HCT116 (cell line): Measurements from ENCODE around the gene VTN. TPM values are rescaled to one million over a fixed set of nuclear protein-coding genes. Genes with fewer than 3 reads are reported as not detected.
"Not testable (repeated sequence)": the region's sequence is repeated elsewhere in the genome, so short reads cannot be mapped to it uniquely, and the experiment has no call there.

Source experiments
- ATAC-seq: fragments of 200-7000 bp; cut with Tn5 transposase; 2 replicates; pipeline ENCODE4 v1.9.1; 2020; ENCODE audit warnings: mild to moderate bottlenecking, moderate library complexity
- BruUV-seq: library from RNA; stranded (reverse); fragments of 400-500 nt; replicated peaks from 2 replicates; lab custom pipeline; 2021; lab: Mats Ljungman, UMichigan
- CTCF ChIA-PET: fragments of 300-600 bp; sonication (Branson Sonifier 250); formaldehyde crosslinking; loops from one replicate; lab custom pipeline; 2021; ENCODE audit warnings: antibody characterized with exemption; lab: Charles Lee
- POLR2A ChIA-PET: fragments of 300-600, 350-600 bp; sonication (Branson Sonifier 250); formaldehyde crosslinking; loops from one replicate; lab custom pipeline; 2021; ENCODE audit warnings: antibody characterized with exemption; lab: Charles Lee
- RAD21 ChIA-PET, 2 experiments: fragments of 300-600 bp; sonication (Branson Sonifier 250); formaldehyde crosslinking; loops; one replicate each; lab custom pipeline; 2023; ENCODE audit warnings: low total read pairs in 2 of 2; ENCODE audit not compliant: uncharacterized antibody in 2 of 2, unreplicated experiment in 2 of 2, low non-redundant PET in 1 of 2; lab: Charles Lee
- DNase-seq: peaks from one replicate; pipeline ENCODE4 v3.0.0-alpha.2; 2010; ENCODE audit warnings: low read depth, low spot score
- H2AFZ ChIP-seq: fragments of 200-600 bp; shearing (Covaris generic), sonication (generic); 2 replicates; pipeline ENCODE4 v1.6.1; 2017; ENCODE audit warnings: low read depth, mixed run types, mixed read lengths, antibody characterized with exemption, low read length; ENCODE audit not compliant: poor library complexity, severe bottlenecking
- H3K27ac ChIP-seq: 2 replicates; pipeline ENCODE4 v1.5.1; 2012; ENCODE audit warnings: low read depth, low read length
- H3K27me3 ChIP-seq: fragments of 200-600 bp; sonication (generic); 2 replicates; pipeline ENCODE4 v1.6.1; 2016; ENCODE audit warnings: mixed run types, low read length, mixed read lengths; ENCODE audit not compliant: insufficient read depth
- H3K36me3 ChIP-seq, 2 experiments: fragments of 200-500 bp in 1 of 2; fragments of 200-600 bp in 1 of 2; sonication (Bioruptor generic) in 1 of 2; sonication (generic) in 1 of 2; 2 replicates each; pipeline versions ENCODE4 v1.5.1 to v1.6.1; 2014 to 2016; ENCODE audit warnings: low read length in 2 of 2, inconsistent platforms in 1 of 2, mixed read lengths in 1 of 2, mixed run types in 1 of 2; ENCODE audit not compliant: insufficient read depth in 2 of 2, control insufficient read depth in 1 of 2
- H3K4me1 ChIP-seq, 2 experiments: fragments of 200-600 bp in 1 of 2; sonication (generic) in 1 of 2; 2 replicates each; pipeline versions ENCODE4 v1.5.1 to v1.6.1; 2012 to 2017; ENCODE audit warnings: low read length in 2 of 2, inconsistent platforms in 1 of 2, mild to moderate bottlenecking in 1 of 2, mixed read lengths in 1 of 2, mixed run types in 1 of 2, moderate library complexity in 1 of 2; ENCODE audit not compliant: insufficient read depth in 2 of 2, control insufficient read depth in 1 of 2
- H3K4me2 ChIP-seq: fragments of 200-600 bp; sonication (generic); 2 replicates; pipeline ENCODE4 v1.6.1; 2017; ENCODE audit warnings: mixed run types, low read length, mixed read lengths
- H3K4me3 ChIP-seq, 2 experiments: fragments of 200-600 bp in 1 of 2; sonication (generic) in 1 of 2; replicated peaks in 1 of 2; 2 replicates each; pipeline ENCODE4 v1.5.1; 2011 to 2016; ENCODE audit warnings: low read length in 2 of 2, control low read depth in 1 of 2, low read depth in 1 of 2, mild to moderate bottlenecking in 1 of 2, mixed read lengths in 1 of 2, mixed run types in 1 of 2
- H3K79me2 ChIP-seq: fragments of 200-600 bp; sonication (generic); 2 replicates; pipeline ENCODE4 v1.6.1; 2017; ENCODE audit warnings: mild to moderate bottlenecking, mixed run types, low read length, moderate library complexity, mixed read lengths; ENCODE audit not compliant: insufficient read depth
- H3K9ac ChIP-seq: fragments of 200-600 bp; sonication (generic); 2 replicates; pipeline ENCODE4 v1.6.1; 2016; ENCODE audit warnings: low read length, mixed read lengths
- H3K9me2 ChIP-seq: fragments of 200-600 bp; sonication (generic), shearing (Covaris generic); 2 replicates; pipeline ENCODE4 v1.6.1; 2017; ENCODE audit warnings: mixed run types, mild to moderate bottlenecking, moderate library complexity; ENCODE audit not compliant: insufficient read depth
- H3K9me3 ChIP-seq, 2 experiments: fragments of 200-500 bp in 1 of 2; fragments of 200-600 bp in 1 of 2; sonication (Bioruptor generic) in 1 of 2; sonication (generic) in 1 of 2; 2 replicates each; pipeline ENCODE4 v1.6.1; 2014 to 2017; ENCODE audit warnings: low read length in 2 of 2, mixed read lengths in 2 of 2, inconsistent platforms in 1 of 2, low read depth in 1 of 2, mild to moderate bottlenecking in 1 of 2, mixed run types in 1 of 2, moderate library complexity in 1 of 2; ENCODE audit not compliant: control insufficient read depth in 1 of 2, insufficient read depth in 1 of 2
- H4K20me1 ChIP-seq: fragments of 200-600 bp; sonication (generic), shearing (Covaris generic); 2 replicates; pipeline ENCODE4 v1.6.1; 2017; ENCODE audit warnings: mixed run types, mild to moderate bottlenecking, moderate library complexity; ENCODE audit not compliant: insufficient read depth
- CEBPB ChIP-seq: IDR thresholded peaks from 2 replicates; pipeline ENCODE4 v1.6.1; 2012; ENCODE audit warnings: low read depth
- intact Hi-C: fragments of 100-400 bp; cut with micrococcal nuclease; formaldehyde crosslinking; loops from 2 replicates; pipeline ENCODE4 v1.10.0; 2022
- total RNA-seq: library from RNA; stranded (reverse); gene quantifications from one replicate; pipeline ENCODE4 v1.2.1, GENCODE V29; 2021; ENCODE audit not compliant: unreplicated experiment
- TF ChIP-seq, protein P1 (sequence below): IDR thresholded peaks from 2 replicates; pipeline ENCODE4 v1.6.1; 2011; ENCODE audit warnings: mild to moderate bottlenecking, low read length, moderate library complexity; ENCODE audit not compliant: insufficient replicate concordance; ENCODE audit errors: extremely low read depth

VTN gene
- total RNA-seq, 1 experiment from 2014 or later = 1.5 TPM

GRCh38 chr17:28339431-28339830 lies 30.7 kb downstream of the VTN start:
- H3K27me3 ChIP-seq = no peaks in the 10 kb centered on the region
- no peak overlapping the region for H3K27ac ChIP-seq
- ChIA-PET CTCF (no interaction called here), POLR2A (no interaction called here), RAD21 (no interaction called here)
- peaks cover 12 to 32% of the 10 kb centered on the region in 2 experiments for H3K4me1 ChIP-seq
- ATAC-seq (no peak), DNase-seq (no peak)
- H3K9me2 ChIP-seq = no peaks in the 10 kb centered on the region
- H3K4me3 ChIP-seq = no peak overlapping the region
- intact Hi-C loops = loop anchor here (5.0 kb wide), 1 partner anchor 107 kb away; no protein-coding TSS in a partner anchor
- H3K9ac ChIP-seq = no peak overlapping the region
- H3K79me2 ChIP-seq = peaks cover 32% of the 10 kb centered on the region
- no peak overlapping the region for H2AFZ ChIP-seq
- H3K4me2 ChIP-seq = no peak overlapping the region
- peaks cover 17 to 23% of the 10 kb centered on the region in 2 experiments; a peak in 3 of 4 replicates for H3K36me3 ChIP-seq
- no TSS peak for BruUV-seq
- TF ChIP-seq, protein P1, sequence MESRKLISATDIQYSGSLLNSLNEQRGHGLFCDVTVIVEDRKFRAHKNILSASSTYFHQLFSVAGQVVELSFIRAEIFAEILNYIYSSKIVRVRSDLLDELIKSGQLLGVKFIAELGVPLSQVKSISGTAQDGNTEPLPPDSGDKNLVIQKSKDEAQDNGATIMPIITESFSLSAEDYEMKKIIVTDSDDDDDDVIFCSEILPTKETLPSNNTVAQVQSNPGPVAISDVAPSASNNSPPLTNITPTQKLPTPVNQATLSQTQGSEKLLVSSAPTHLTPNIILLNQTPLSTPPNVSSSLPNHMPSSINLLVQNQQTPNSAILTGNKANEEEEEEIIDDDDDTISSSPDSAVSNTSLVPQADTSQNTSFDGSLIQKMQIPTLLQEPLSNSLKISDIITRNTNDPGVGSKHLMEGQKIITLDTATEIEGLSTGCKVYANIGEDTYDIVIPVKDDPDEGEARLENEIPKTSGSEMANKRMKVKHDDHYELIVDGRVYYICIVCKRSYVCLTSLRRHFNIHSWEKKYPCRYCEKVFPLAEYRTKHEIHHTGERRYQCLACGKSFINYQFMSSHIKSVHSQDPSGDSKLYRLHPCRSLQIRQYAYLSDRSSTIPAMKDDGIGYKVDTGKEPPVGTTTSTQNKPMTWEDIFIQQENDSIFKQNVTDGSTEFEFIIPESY = no peak
- TF ChIP-seq CEBPB = no peak
- TF ChIP-seq, all 23 proteins: peak for 0
- Histone ChIP-seq H4K20me1 (no peaks in the 10 kb centered on the region), H3K9me3 (no peaks in the 10 kb centered on the region)

DNA sequence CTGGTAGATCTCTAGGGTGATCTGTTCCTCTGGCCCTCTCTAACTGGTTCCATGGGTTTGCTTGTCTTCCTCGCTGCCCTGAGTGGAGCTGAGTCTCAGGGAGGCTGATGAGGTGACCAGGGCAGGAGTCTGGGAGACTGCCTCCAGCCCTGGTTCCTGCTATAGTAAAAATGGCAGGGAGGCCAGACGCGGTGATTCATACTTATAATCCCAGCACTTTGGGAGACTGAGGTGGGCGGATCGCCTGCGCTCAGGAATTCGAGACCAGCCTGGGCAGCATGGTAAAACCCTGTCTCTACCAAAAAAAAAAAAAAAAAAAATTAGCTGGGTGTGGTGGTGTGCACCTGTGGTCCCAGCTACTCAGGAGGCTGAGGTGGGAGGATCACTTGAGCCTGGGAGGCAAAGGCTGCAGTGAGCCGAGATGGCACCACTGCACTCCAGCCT lies 31.3 kb downstream of the VTN start:
- H3K9me2 ChIP-seq, RAD21 ChIA-PET, BruUV-seq, H3K4me2 ChIP-seq, ATAC-seq, H3K27ac ChIP-seq, POLR2A ChIA-PET, H3K27me3 ChIP-seq, CTCF ChIA-PET, H2AFZ ChIP-seq, H3K4me3 ChIP-seq, H3K9ac ChIP-seq, DNase-seq, H3K9me3 ChIP-seq, H4K20me1 ChIP-seq: not testable (repeated sequence)
- Histone ChIP-seq H3K4me1 (peaks cover 16 to 38% of the 10 kb centered on the region in 2 experiments), H3K36me3 (peaks cover 16 to 23% of the 10 kb centered on the region in 2 experiments; a peak in 3 of 4 replicates), H3K79me2 (peaks cover 32% of the 10 kb centered on the region)
- intact Hi-C loops = loop anchor here (5.0 kb wide), 1 partner anchor 106 kb away; no protein-coding TSS in a partner anchor
